Activated gamma-delta T cell treated with anti-CD3 and anti-CD28 coated beads, Interleukin-2, amount 50 U/mL, for 16 hours (primary cell): ENCODE results near the gene HIPK2.
"Not testable (repeated sequence)": the region's sequence is repeated elsewhere in the genome, so short reads cannot be mapped to it uniquely, and the experiment has no call there.

ENCODE experiments used
- DNase-seq: peaks from one replicate; pipeline ENCODE4 v3.0.0-alpha.2; 2020; ENCODE audit warnings: low read depth

Gene HIPK2

GRCh38 chr7:139670662-139671061 lies 107.1 kb downstream of the HIPK2 start:
- DNase-seq = not testable (repeated sequence)

GRCh38 chr7:139669106-139670061 lies 108.4 kb downstream of the HIPK2 start:
- DNase-seq = no peak

- DNase-seq = no peak
Measured at GRCh38 chr7:139667377-139667776, 110.4 kb downstream of the HIPK2 start.

- DNase-seq = no peak
Measured at GRCh38 chr7:139666501-139666900, 111.3 kb downstream of the HIPK2 start.

- DNase-seq = no peak
Measured at GRCh38 chr7:139664434-139664833, 113.4 kb downstream of the HIPK2 start.

- DNase-seq = no peak
Measured at GRCh38 chr7:139663608-139664177, 114.1 kb downstream of the HIPK2 start.

- no peak for DNase-seq
Measured at GRCh38 chr7:139661903-139662302, 115.9 kb downstream of the HIPK2 start.

- DNase-seq = no peak
Measured at GRCh38 chr7:139661043-139661440, 116.8 kb downstream of the HIPK2 start.

- DNase-seq = no peak
Measured at GRCh38 chr7:139660317-139661042, 117.3 kb downstream of the HIPK2 start.

GRCh38 chr7:139659922-139660316 lies 117.9 kb downstream of the HIPK2 start:
- no peak for DNase-seq

GRCh38 chr7:139658908-139659675 lies 118.7 kb downstream of the HIPK2 start:
- DNase-seq = no peak

- no peak for DNase-seq
Measured at GRCh38 chr7:139658296-139658695, 119.5 kb downstream of the HIPK2 start.

- DNase-seq = no peak
Measured at GRCh38 chr7:139657725-139658124, 120.1 kb downstream of the HIPK2 start.

GRCh38 chr7:139656387-139656786 lies 121.4 kb downstream of the HIPK2 start:
- DNase-seq = no peak

GRCh38 chr7:139655305-139655704 lies 122.5 kb downstream of the HIPK2 start:
- DNase-seq = no peak

GRCh38 chr7:139654276-139655181 lies 123.3 kb downstream of the HIPK2 start:
- DNase-seq = no peak

- DNase-seq = no peak
Measured at GRCh38 chr7:139651914-139652313, 125.9 kb downstream of the HIPK2 start.

GRCh38 chr7:139651308-139651707 lies 126.5 kb downstream of the HIPK2 start:
- no peak for DNase-seq

- DNase-seq = no peak
Measured at GRCh38 chr7:139650429-139651100, 127.2 kb downstream of the HIPK2 start.

- DNase-seq = no peak
Measured at GRCh38 chr7:139648941-139649425, 128.8 kb downstream of the HIPK2 start.
